Epithelial cell of proximal tubule (primary cell): ENCODE data around the gene CNPY4. TPM values are rescaled to one million over a fixed set of nuclear protein-coding genes. Genes with fewer than 3 reads are reported as not detected.
A peak's percentile ranks its signal among the peaks of the same experiment; 100 is the strongest.

Source experiments
- DNase-seq: peaks from one replicate; pipeline ENCODE4 v3.0.0-alpha.2; 2011; ENCODE audit warnings: low read depth
- H3K4me3 ChIP-seq: 2 replicates; pipeline ENCODE4 v1.5.1; 2011; ENCODE audit warnings: low read depth, mild to moderate bottlenecking, low read length
- total RNA-seq: library from RNA; depleted of rRNA; stranded (reverse); fragments of >200 nt; gene quantifications from 2 replicates; pipeline ENCODE4 v1.2.3, GENCODE V29; 2015
- TF ChIP-seq, protein P1 (sequence below): conservative IDR thresholded peaks from 2 replicates; pipeline ENCODE4 v1.5.1; 2012; ENCODE audit warnings: low read depth, mild to moderate bottlenecking, low read length

CNPY4 gene
- total RNA-seq, 1 donor from 2014 or later: 8.8 TPM

DNA sequence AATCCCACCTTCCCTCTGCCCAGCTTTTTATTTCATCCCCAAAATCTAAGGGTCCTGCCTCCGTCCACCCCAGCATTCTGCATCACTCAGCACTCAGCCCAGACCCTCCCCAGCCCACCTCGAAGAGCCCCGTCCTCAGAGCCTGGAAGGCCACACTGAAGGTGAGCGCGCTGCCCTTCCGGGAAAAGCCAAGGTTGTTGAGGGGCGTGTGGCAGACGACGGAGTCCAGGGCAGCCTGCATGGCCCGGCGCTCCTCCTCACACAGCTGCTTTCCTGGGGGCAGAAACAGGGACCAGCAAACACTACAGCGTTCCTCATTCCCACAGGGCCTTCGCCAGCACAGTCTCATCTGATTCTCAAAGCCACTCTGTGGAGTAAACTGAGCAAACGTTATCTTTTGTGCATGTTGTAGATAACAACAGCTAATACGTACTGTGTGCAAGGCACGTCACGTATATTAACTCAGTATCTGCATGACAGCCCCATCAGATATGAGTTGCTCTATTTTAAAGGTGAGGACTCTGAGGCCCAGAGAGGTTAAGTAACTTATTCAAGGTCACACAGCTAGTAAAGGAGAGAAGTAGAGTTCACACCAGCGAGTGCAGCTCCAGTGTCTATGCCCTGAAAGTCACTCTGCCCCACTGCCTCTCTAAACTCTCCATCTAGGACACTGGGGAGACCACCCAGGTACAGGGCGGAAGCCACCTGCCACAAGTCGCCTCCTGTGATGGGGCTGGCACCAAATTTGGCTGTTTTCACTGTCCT lies 36.3 kb downstream of the CNPY4 start:
- DNase-seq: no peak

DNA sequence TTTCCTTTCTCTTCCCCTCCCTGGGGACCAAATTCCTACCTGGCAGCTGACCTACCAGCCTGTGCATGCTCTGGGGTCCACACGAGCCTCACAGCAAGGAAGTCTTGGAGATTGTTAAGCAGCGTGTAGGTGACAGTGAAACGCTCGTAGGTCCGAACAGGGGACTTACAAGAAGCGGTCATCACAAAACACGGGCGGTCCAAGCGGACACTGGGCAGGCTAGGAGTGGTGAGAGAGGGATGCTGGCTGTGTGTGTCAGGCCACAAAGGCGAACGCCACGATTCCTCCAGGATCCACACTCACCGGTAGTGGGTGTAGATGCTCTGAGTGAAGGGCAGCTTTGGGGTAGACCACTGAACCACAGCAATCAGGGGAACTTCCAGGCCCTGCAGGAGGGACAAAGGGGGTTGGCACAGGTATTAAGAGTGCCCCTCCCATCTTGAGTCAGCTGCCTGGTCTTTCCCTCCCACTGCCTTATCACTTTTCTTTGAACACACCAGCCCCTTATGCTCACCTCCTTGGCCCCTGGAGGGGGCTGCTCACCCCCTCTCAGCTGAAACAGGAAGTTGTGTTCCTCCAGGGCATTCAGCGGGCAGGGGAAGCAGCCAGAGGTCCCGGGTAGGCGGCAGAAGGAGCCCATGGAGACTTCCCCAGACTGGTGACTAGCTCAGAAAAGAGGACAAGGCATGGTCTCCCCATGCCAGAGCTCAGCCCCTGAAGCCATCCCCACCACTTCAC lies 37.1 kb downstream of the CNPY4 start:
- no peak for DNase-seq
- H3K4me3 ChIP-seq: no peak overlapping the region
- TF ChIP-seq, protein P1, sequence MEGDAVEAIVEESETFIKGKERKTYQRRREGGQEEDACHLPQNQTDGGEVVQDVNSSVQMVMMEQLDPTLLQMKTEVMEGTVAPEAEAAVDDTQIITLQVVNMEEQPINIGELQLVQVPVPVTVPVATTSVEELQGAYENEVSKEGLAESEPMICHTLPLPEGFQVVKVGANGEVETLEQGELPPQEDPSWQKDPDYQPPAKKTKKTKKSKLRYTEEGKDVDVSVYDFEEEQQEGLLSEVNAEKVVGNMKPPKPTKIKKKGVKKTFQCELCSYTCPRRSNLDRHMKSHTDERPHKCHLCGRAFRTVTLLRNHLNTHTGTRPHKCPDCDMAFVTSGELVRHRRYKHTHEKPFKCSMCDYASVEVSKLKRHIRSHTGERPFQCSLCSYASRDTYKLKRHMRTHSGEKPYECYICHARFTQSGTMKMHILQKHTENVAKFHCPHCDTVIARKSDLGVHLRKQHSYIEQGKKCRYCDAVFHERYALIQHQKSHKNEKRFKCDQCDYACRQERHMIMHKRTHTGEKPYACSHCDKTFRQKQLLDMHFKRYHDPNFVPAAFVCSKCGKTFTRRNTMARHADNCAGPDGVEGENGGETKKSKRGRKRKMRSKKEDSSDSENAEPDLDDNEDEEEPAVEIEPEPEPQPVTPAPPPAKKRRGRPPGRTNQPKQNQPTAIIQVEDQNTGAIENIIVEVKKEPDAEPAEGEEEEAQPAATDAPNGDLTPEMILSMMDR: no peak

More for the DNA sequence above, 36.3 kb downstream of the CNPY4 start:
- TF ChIP-seq, protein P1: no peak
- no peak overlapping the region for H3K4me3 ChIP-seq

DNA sequence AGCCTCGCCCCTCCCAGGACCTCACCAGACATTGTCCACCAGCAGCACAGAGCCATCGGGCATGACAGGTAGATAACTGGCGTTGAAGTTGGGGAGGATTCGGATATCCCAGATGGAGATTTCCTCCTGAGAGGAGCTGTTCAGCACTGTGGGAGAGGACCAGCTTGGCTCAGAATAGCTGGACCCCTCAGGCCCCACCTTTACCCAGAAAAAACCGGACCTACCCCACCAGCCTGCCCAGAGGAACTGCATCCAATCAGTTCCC lies 37.6 kb downstream of the CNPY4 start:
- DNase-seq: no peak
- H3K4me3 ChIP-seq: peak overlapping the region; percentile 82
- TF ChIP-seq, protein P1: no peak

DNA sequence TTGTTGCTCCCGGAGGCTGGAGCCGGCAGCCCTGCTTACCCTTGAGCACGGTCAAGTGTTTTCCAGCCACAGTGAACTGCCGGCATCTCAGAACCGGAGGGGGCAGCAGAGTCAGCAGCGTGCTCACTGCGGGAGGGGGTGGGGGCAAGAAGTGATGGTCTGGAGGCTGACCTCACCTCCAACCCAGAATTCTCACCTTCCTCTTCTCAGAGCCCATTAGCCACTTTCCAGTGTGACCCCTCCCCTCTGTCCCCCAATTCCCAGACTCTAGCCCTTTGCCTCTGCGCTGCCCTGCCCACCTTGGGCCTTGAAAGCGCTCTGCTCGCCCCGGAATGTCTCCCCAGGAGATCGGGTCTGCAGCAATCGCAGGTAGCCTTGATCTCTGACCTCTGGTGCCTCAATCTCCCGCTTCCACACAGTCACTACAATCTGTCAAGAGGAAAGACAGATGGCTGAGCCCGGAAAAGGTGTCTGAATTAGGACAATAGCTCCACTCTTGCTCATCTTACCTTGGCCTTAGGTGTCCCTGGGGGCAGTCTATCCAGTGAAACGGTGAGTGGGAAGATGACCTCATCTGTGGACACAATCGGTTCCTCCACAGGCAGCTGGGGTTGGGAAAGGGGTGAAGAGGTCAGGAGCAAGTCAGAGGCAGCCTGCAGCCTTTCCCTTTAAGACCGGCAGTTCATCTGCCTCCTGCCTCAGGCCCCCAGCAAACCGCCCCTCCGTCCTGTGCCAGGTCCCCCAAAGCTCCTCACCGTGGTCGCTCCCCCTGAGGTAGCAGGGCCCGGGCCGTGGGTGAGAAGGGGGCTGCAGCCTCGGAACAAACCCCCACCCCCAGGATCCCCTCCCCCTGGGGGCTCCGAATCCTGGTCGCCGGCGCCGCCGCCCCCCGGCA lies 38.1 kb downstream of the CNPY4 start:
- TF ChIP-seq, protein P1: peak; percentile 31

DNA sequence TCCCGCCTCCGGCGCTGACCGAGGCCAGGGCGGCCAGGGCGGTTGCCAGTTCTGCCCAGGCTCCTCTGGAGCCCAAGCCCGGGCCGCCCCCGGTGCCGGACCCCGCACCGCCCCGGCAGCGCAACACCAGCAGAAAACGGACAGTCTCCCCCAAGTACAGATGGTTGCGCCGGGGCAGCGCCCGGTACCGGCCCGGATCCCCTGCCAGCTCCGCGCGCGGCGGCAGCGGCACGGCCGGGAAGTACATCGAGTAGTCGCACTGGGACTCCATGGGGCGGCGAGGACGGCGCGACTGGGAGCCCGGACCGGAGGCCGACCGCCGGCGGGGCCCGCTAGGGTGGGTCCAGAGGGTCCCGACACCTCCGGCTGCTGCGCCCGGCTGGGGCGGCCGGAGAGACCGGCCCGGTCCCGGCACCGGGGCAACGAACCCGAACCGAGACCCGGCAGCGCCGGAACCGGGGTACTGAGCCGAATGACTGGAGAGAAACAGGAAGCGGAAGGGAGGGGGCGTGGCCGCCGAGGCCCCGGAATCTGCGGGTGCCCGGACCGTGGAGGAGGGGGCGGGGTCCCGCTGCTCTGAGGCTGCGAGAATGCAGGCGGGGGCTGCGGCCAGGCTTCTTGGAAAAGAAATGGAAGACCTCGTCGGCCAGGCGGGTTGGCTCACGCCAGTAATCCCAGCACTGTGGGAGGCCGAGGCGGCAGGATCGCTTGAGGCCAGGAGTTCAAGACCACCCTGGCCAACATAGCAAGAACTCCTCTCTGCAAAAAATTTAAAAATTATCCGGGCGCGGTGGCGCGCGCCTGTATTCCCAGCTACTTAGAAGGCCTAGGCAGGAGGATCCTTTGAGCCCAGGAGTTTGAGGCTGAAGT lies 39.0 kb downstream of the CNPY4 start, which contains the start of gene TRAPPC14:
TRAPPC14 (minus strand) TSS at position 495 of the 870 bp plus-strand sequence; CDS start at position 271, 224 bp downstream.
- TF ChIP-seq, protein P1: no peak
- DNase-seq: no peak
- peak within 1 kb of the TSS; percentile 82 for H3K4me3 ChIP-seq

More for the DNA sequence above, 38.1 kb downstream of the CNPY4 start:
- H3K4me3 ChIP-seq: peak overlapping the region; percentile 82
- peak; percentile 53 for DNase-seq

DNA sequence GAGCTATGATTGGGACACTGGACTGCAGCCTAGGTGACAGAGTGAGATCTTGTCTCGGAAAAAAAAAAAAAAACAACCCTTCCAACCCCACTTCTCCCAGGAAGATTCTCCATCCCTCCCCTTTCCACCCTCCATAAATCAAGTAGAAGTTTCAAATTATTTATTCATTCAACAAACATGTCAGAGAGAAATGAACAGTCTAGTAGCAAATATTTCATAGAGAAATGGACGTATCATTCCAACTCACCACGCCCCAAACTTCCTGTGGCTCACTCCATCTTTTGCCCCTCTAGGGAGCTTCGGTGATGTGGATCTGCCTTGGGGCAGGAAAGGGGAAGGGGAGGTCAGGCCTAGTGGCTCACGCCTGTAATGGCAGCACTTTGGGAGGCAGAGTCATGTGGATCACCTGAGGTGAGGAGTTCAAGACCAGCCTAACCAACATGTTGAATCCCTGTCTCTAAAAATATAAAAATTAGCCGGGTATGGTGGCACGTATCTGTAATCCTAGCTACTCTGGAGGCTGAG lies 39.7 kb downstream of the CNPY4 start:
- peak overlapping the region; percentile 82 for H3K4me3 ChIP-seq
- DNase-seq: no peak
- TF ChIP-seq, protein P1: no peak
